ENCODE data around the gene SLC19A3. TPM values are rescaled to one million over a fixed set of nuclear protein-coding genes. Genes with fewer than 3 reads are reported as not detected.

SLC19A3 gene
- total RNA-seq, 1 experiment from 2014 or later = 2.3 TPM

DNA sequence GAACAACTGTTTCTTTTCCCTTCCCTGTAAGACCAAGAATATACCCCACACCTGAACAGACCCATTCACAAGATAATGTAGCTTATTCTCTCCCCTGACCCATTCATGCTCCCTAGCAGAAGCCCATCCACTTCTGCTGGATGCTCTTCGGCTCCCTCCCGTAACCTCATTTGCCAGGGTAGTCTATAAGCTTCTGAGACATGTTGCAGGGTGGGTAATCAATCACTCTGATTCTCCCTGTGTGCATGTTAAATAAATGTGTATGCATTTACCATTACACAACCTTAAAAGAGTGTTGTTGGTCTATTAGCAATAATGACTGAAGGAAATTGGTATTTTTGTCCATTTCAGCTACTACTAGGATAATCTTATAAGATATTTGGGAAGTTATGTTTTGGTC is 1.3 kb downstream of the SLC19A3 start:
- Histone ChIP-seq H3K23ac (ENCODE audit: insufficient read length, low read depth, low read length) (no peak overlapping the region), H3K27me3 (ENCODE audit: insufficient read depth, low read length) (no peaks in the 10 kb centered on the region), H3K4ac (ENCODE audit: low read depth, low read length) (no peak overlapping the region), H3K9ac (ENCODE audit: extremely low read depth, insufficient read length, low read length) (no peak overlapping the region), H2BK12ac (ENCODE audit: insufficient read length, low read depth, low read length) (no peak overlapping the region), H4K5ac (ENCODE audit: insufficient read length, low read depth, low read length) (no peak overlapping the region), H3K4me2 (ENCODE audit: insufficient read depth, insufficient read length, low read length) (no peak overlapping the region), H4K91ac (ENCODE audit: insufficient read length, low read depth, low read length) (no peak overlapping the region), H3K79me2 (ENCODE audit: insufficient read depth, low read length) (no peaks in the 10 kb centered on the region), H3K56ac (ENCODE audit: insufficient read length, low read depth, low read length) (no peak overlapping the region), H2AK5ac (ENCODE audit: insufficient read length, low read length) (no peak overlapping the region), H2BK5ac (ENCODE audit: insufficient read length, low read length) (no peak overlapping the region), H4K20me1 (ENCODE audit: control insufficient read depth, insufficient read depth, insufficient read length) (no peaks in the 10 kb centered on the region), H4K8ac (replicated peaks; ENCODE audit: insufficient read length, low read depth, low read length) (no peak overlapping the region), H3K9me3 (ENCODE audit: control insufficient read depth, low read depth, low read length) (no peaks in the 10 kb centered on the region), H2BK120ac (ENCODE audit: low read depth, low read length, poor library complexity, severe bottlenecking) (no peak overlapping the region), H3K23me2 (ENCODE audit: insufficient read length, low read depth, low read length, poor library complexity, severe bottlenecking) (peaks cover 5% of the 10 kb centered on the region), H3T11ph (ENCODE audit: low read length) (no peak overlapping the region), H3K79me1 (ENCODE audit: insufficient read depth, low read depth, low read length, poor library complexity, severe bottlenecking) (no peaks in the 10 kb centered on the region), H2BK20ac (ENCODE audit: low read depth, low read length, poor library complexity, severe bottlenecking) (no peak overlapping the region), H3K14ac (ENCODE audit: insufficient read depth, low read length) (no peak overlapping the region), H3K4me1 (ENCODE audit: insufficient read depth, low read length) (no peaks in the 10 kb centered on the region), H3K18ac (ENCODE audit: insufficient read length, low read depth, low read length) (no peak overlapping the region), H2AFZ (ENCODE audit: low read length) (no peak overlapping the region), H3K27ac (ENCODE audit: insufficient read length, low read depth, low read length) (no peak overlapping the region), H2BK15ac (ENCODE audit: low read depth, low read length) (no peak overlapping the region)
- Mint-ChIP-seq H3K4me1 (peaks cover 13 to 20% of the 10 kb centered on the region in 2 experiments), H3K27me3 (ENCODE audit: low read depth) (peaks cover 15% of the 10 kb centered on the region), H3K36me3 (ENCODE audit: insufficient read depth in 1 of 3, low read depth in 3 of 3) (no peaks in the 10 kb centered on the region), H3K27ac (0 out of 7 replicates have a peak overlapping the region, but pooled peaks of 1 of the 3 experiments have one; percentile 1), H3K4me3 (no peak overlapping the region), H3K9me3 (no peaks in the 10 kb centered on the region)
- no peak for DNase-seq
- WGBS (ENCODE audit: extremely low coverage, insufficient read length, low lambda C conversion rate) = no CpG with 5 or more reads among the region's 2 CpGs
- TF ChIP-seq, protein P1, sequence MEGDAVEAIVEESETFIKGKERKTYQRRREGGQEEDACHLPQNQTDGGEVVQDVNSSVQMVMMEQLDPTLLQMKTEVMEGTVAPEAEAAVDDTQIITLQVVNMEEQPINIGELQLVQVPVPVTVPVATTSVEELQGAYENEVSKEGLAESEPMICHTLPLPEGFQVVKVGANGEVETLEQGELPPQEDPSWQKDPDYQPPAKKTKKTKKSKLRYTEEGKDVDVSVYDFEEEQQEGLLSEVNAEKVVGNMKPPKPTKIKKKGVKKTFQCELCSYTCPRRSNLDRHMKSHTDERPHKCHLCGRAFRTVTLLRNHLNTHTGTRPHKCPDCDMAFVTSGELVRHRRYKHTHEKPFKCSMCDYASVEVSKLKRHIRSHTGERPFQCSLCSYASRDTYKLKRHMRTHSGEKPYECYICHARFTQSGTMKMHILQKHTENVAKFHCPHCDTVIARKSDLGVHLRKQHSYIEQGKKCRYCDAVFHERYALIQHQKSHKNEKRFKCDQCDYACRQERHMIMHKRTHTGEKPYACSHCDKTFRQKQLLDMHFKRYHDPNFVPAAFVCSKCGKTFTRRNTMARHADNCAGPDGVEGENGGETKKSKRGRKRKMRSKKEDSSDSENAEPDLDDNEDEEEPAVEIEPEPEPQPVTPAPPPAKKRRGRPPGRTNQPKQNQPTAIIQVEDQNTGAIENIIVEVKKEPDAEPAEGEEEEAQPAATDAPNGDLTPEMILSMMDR (conservative IDR thresholded peaks at IDR 0.05) = no peak

All from H9 (cell line).